Measurements from ENCODE around the gene THADA.

The THADA gene

DNA sequence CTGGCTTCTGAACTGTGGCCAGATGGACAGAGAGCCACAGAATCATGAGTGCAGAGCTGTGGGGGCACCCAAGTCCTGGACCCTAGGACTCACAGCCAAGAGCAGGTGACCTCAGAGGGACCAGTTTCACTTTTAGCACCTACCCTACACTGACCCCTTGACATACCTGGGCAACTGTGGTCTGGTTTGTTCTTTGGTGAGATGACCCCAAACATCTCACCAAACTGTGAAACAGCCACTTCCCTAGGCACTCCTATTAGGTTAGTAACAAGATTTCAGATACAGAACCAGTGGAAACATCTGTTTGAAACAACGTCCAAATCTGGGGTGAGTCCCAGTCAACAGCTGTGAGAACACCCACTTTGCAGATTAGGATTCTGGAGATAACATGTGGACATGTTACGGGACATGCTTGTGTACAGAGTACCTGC, 367.5 kb downstream of the THADA start:
- Histone ChIP-seq H3K79me2 (ENCODE audit: low read length) (peaks cover 49% of the 10 kb centered on the region), H3K4me3 (ENCODE audit: low read length) (peak overlapping the region; percentile 94), H3K9me3 (ENCODE audit: insufficient read depth, low read length) (no peaks in the 10 kb centered on the region), H3K27ac (ENCODE audit: low read length) (peak overlapping the region; percentile 88; the same call in 1 of the 2 replicates), H4K20me1 (ENCODE audit: insufficient read depth, low read length) (peaks cover 13% of the 10 kb centered on the region), H2AFZ (ENCODE audit: low read depth, low read length) (no peak overlapping the region), H3K9ac (ENCODE audit: low read length) (peak overlapping the region; percentile 99), H3K27me3 (ENCODE audit: low read depth, low read length) (no peaks in the 10 kb centered on the region), H3K36me3 (replicated peaks; ENCODE audit: low read depth, low read length) (peaks cover 17% of the 10 kb centered on the region), H3K4me2 (ENCODE audit: low read length) (peak overlapping the region; percentile 91), H3K4me1 (ENCODE audit: low read length) (peaks cover 35% of the 10 kb centered on the region)
- TF ChIP-seq, protein P1, sequence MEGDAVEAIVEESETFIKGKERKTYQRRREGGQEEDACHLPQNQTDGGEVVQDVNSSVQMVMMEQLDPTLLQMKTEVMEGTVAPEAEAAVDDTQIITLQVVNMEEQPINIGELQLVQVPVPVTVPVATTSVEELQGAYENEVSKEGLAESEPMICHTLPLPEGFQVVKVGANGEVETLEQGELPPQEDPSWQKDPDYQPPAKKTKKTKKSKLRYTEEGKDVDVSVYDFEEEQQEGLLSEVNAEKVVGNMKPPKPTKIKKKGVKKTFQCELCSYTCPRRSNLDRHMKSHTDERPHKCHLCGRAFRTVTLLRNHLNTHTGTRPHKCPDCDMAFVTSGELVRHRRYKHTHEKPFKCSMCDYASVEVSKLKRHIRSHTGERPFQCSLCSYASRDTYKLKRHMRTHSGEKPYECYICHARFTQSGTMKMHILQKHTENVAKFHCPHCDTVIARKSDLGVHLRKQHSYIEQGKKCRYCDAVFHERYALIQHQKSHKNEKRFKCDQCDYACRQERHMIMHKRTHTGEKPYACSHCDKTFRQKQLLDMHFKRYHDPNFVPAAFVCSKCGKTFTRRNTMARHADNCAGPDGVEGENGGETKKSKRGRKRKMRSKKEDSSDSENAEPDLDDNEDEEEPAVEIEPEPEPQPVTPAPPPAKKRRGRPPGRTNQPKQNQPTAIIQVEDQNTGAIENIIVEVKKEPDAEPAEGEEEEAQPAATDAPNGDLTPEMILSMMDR (IDR thresholded peaks at IDR 0.05; ENCODE audit: low read depth, low read length), result no peak
- TF ChIP-seq EZH2phosphoT487 (IDR thresholded peaks at IDR 0.05; ENCODE audit: low read depth), result no peak

DNA sequence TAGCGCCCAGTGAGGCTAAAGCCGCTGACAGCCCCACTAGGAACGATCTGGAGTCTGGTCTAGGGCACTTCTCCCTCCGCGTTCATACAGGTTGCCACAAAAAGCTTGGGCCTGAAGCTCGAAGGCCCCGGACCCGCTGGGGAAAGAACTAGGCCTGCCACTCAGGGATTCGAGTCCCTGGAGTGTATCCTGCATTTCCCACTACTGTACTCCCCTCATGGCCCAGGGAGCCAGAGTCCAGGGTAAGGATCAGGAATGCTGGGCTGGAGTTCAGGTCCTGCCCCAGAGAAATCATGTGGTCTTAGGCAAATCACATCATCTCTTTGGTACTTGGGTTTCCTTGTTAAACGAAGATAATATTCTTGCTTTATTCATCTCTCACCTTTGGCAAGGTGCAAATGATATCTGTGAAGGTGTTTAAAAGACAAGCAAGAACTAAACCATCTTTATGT, 368.0 kb downstream of the THADA start:
- H3K9ac ChIP-seq (ENCODE audit: low read length), result peak overlapping the region; percentile 99
- H4K20me1 ChIP-seq (ENCODE audit: insufficient read depth, low read length), result peaks cover 15% of the 10 kb centered on the region
- H3K79me2 ChIP-seq (ENCODE audit: low read length), result peaks cover 54% of the 10 kb centered on the region
- no peaks in the 10 kb centered on the region for H3K9me3 ChIP-seq (ENCODE audit: insufficient read depth, low read length)
- peaks cover 34% of the 10 kb centered on the region for H3K4me1 ChIP-seq (ENCODE audit: low read length)
- H3K27ac ChIP-seq (ENCODE audit: low read length), result peak overlapping the region; percentile 88
- H3K27me3 ChIP-seq (ENCODE audit: low read depth, low read length), result no peaks in the 10 kb centered on the region
- peaks cover 19% of the 10 kb centered on the region for H3K36me3 ChIP-seq (replicated peaks; ENCODE audit: low read depth, low read length)
- TF ChIP-seq, protein P1 (IDR thresholded peaks at IDR 0.05; ENCODE audit: low read depth, low read length), result no peak
- TF ChIP-seq EZH2phosphoT487 (IDR thresholded peaks at IDR 0.05; ENCODE audit: low read depth), result no peak
- H3K4me3 ChIP-seq (ENCODE audit: low read length), result peak overlapping the region; percentile 94
- no peak overlapping the region for H2AFZ ChIP-seq (ENCODE audit: low read depth, low read length)
- peak overlapping the region; percentile 91 for H3K4me2 ChIP-seq (ENCODE audit: low read length)

DNA sequence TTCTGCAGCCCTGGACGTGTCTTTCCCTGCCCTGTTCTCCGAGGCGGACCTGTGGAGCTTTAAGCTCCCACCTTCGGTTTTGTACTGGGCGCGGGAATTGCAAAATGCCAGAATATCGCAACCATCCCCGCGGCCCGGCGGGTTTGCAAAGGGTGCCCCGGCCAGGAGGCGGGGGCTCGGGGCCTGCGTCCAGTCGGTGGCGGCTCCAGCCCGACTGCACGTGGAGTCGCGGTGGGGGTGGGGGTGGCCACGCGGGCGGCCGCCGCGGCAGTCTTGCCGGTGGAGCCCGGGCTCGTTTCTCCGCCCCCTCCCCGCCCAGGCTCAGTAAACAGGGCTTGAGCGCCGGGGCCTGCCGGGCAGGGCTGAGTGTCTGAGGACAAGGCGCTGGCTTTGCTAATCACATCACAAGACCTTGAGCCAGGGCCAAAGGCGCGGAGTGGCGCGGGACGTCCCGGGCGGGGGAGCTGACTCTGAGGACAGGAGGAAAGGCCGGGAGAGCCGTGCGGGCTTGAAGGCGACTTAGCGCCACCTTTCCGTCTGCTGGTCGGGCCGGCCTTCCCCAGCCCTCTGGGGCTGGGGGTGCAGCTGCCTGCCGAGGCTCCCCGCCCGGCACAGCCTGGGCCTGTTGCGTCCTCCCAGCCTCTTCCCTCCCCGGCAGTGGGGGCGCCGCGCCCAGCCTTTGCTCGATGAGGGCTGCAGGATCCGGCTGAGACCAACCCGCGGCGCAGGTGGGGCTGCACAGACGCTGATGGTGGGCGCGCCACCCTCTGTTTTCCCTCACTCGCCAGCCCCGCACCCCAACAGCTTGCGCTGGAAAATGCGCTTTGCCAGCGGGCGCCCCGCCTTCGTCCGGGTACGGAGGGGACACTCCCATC, 368.6 kb downstream of the THADA start:
- Histone ChIP-seq H3K79me2 (ENCODE audit: low read length) (peaks cover 60% of the 10 kb centered on the region), H4K20me1 (ENCODE audit: insufficient read depth, low read length) (peaks cover 22% of the 10 kb centered on the region), H3K4me2 (ENCODE audit: low read length) (peak overlapping the region; percentile 91), H3K4me1 (ENCODE audit: low read length) (peaks cover 41% of the 10 kb centered on the region), H3K4me3 (ENCODE audit: low read length) (peak overlapping the region; percentile 94), H3K27me3 (ENCODE audit: low read depth, low read length) (no peaks in the 10 kb centered on the region), H3K27ac (ENCODE audit: low read length) (peak overlapping the region; percentile 88), H3K9me3 (ENCODE audit: insufficient read depth, low read length) (no peaks in the 10 kb centered on the region), H3K9ac (ENCODE audit: low read length) (peak overlapping the region; percentile 99), H3K36me3 (replicated peaks; ENCODE audit: low read depth, low read length) (peaks cover 25% of the 10 kb centered on the region), H2AFZ (ENCODE audit: low read depth, low read length) (0 out of 2 replicates have a peak overlapping the region, but pooled peaks have one; percentile 15)
- no peak for TF ChIP-seq EZH2phosphoT487 (IDR thresholded peaks at IDR 0.05; ENCODE audit: low read depth)
- TF ChIP-seq, protein P1 (IDR thresholded peaks at IDR 0.05; ENCODE audit: low read depth, low read length), result peak; percentile 43; the same call in 1 of the 2 replicates

DNA sequence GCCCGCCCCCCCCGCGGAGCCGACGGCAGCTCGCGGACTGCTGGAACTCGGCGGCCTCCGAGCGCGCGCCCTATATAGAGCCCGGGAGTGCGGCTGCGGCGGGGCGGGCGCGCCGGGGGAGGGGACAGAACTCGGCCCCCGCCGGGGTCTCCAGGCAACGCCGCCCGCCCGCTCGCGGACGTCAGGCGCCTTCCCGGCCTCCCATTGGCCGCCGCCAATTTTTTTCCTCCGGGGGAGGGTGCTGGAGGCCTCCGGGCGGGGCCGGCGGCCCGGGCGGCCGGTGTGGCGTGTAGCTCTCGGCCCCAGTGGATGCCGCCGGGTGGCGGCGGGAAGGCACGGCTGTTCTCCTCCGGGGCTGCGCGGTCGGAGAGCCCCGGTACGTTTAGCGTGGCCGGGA, 369.3 kb downstream of the THADA start, which contains the start of gene ZFP36L2:
ZFP36L2 (minus strand) TSS at position 49 of the 397 bp plus-strand sequence. CDS start 291 bp downstream, outside the sequence.
- TF ChIP-seq EZH2phosphoT487 (IDR thresholded peaks at IDR 0.05; ENCODE audit: low read depth), result no peak
- H3K27ac ChIP-seq (ENCODE audit: low read length), result peak within 1 kb of the TSS; percentile 94
- H4K20me1 ChIP-seq (ENCODE audit: insufficient read depth, low read length), result peaks cover 28% of the 10 kb centered on the region
- H3K4me3 ChIP-seq (ENCODE audit: low read length), result peak within 1 kb of the TSS; percentile 94
- H3K9ac ChIP-seq (ENCODE audit: low read length), result peak within 1 kb of the TSS; percentile 99
- H3K79me2 ChIP-seq (ENCODE audit: low read length), result peaks cover 67% of the 10 kb centered on the region
- peak within 1 kb of the TSS; percentile 91 for H3K4me2 ChIP-seq (ENCODE audit: low read length)
- H3K9me3 ChIP-seq (ENCODE audit: insufficient read depth, low read length), result no peaks in the 10 kb centered on the region
- no peaks in the 10 kb centered on the region for H3K27me3 ChIP-seq (ENCODE audit: low read depth, low read length)
- 0 out of 2 replicates have a peak within 1 kb of the TSS, but pooled peaks have one; percentile 15 for H2AFZ ChIP-seq (ENCODE audit: low read depth, low read length)
- peaks cover 28% of the 10 kb centered on the region for H3K36me3 ChIP-seq (replicated peaks; ENCODE audit: low read depth, low read length)
- peaks cover 47% of the 10 kb centered on the region for H3K4me1 ChIP-seq (ENCODE audit: low read length)
